Measurements from ENCODE around the gene LRRC47. TPM values are rescaled to one million over a fixed set of nuclear protein-coding genes. Genes with fewer than 3 reads are reported as not detected.

LRRC47 gene
- total and polyA plus RNA-seq, 2 of the 13 experiments (the other 11 are each of a cell fraction or from before 2014, with no cell fraction given), result 18.3 to 52.5 TPM

DNA sequence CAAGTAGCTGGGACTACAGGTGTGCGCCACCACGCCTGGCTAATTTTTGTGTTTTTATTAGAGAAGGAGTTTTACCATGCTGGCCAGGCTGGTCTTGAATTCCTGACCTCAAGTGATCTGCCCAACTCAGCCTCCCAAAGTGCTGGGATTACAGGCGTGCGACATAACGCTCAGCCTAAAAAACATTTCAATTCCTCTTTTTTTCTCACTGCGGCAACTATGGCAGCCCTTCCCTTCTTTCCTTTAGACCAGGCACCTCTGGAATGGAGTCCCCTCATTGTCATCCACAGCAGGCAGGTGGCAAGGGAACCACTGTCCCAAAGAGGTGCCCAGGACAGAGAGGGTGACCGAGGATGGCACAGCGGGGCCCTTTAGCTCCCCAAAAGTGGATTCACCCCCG lies 46.6 kb upstream of the LRRC47 start:
- no peak overlapping the region for H3K4me2 ChIP-seq (ENCODE audit: low read depth, low read length)
- FAIRE-seq (no peak), DNase-seq (ENCODE audit: low spot score) (no peak), ATAC-seq (no peak)
- no peaks in the 10 kb centered on the region for H3K27me3 ChIP-seq (ENCODE audit: control insufficient read depth in 1 of 2, insufficient read depth in 2 of 2, low read length in 2 of 2)
- ChIA-PET POLR2A (no interaction called here), CTCF (ENCODE audit: low intra/inter-chr PET ratio, low total read pairs) (no interaction called here)
- TF ChIP-seq NFKB2 (CRISPR knock-in tag; IDR thresholded peaks at IDR 0.05; ENCODE audit: borderline replicate concordance) (no peak), PPARG (CRISPR knock-in tag; conservative IDR thresholded peaks at IDR 0.05) (no peak), HDAC2 (CRISPR knock-in tag; IDR thresholded peaks at IDR 0.05) (no peak), FIP1L1 (IDR thresholded peaks at IDR 0.05; ENCODE audit: borderline replicate concordance, insufficient read depth, low read depth, low read length) (no peak), ZNF749 (CRISPR knock-in tag; IDR thresholded peaks at IDR 0.05; ENCODE audit: borderline replicate concordance) (no peak), RELA (CRISPR knock-in tag; IDR thresholded peaks at IDR 0.05) (no peak), ZNF790 (CRISPR knock-in tag; IDR thresholded peaks at IDR 0.05; ENCODE audit: borderline replicate concordance) (no peak)
- TF ChIP-seq, protein P1, sequence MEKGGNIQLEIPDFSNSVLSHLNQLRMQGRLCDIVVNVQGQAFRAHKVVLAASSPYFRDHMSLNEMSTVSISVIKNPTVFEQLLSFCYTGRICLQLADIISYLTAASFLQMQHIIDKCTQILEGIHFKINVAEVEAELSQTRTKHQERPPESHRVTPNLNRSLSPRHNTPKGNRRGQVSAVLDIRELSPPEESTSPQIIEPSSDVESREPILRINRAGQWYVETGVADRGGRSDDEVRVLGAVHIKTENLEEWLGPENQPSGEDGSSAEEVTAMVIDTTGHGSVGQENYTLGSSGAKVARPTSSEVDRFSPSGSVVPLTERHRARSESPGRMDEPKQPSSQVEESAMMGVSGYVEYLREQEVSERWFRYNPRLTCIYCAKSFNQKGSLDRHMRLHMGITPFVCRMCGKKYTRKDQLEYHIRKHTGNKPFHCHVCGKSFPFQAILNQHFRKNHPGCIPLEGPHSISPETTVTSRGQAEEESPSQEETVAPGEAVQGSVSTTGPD (CRISPR knock-in tag; IDR thresholded peaks at IDR 0.05), result no peak
- TF ChIP-seq, protein P2, sequence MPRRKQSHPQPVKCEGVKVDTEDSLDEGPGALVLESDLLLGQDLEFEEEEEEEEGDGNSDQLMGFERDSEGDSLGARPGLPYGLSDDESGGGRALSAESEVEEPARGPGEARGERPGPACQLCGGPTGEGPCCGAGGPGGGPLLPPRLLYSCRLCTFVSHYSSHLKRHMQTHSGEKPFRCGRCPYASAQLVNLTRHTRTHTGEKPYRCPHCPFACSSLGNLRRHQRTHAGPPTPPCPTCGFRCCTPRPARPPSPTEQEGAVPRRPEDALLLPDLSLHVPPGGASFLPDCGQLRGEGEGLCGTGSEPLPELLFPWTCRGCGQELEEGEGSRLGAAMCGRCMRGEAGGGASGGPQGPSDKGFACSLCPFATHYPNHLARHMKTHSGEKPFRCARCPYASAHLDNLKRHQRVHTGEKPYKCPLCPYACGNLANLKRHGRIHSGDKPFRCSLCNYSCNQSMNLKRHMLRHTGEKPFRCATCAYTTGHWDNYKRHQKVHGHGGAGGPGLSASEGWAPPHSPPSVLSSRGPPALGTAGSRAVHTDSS (CRISPR knock-in tag; conservative IDR thresholded peaks at IDR 0.05), result no peak
- TF ChIP-seq, protein P3, sequence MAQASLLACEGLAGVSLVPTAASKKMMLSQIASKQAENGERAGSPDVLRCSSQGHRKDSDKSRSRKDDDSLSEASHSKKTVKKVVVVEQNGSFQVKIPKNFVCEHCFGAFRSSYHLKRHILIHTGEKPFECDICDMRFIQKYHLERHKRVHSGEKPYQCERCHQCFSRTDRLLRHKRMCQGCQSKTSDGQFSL (CRISPR knock-in tag; IDR thresholded peaks at IDR 0.05), result no peak
- TF ChIP-seq, protein P4, sequence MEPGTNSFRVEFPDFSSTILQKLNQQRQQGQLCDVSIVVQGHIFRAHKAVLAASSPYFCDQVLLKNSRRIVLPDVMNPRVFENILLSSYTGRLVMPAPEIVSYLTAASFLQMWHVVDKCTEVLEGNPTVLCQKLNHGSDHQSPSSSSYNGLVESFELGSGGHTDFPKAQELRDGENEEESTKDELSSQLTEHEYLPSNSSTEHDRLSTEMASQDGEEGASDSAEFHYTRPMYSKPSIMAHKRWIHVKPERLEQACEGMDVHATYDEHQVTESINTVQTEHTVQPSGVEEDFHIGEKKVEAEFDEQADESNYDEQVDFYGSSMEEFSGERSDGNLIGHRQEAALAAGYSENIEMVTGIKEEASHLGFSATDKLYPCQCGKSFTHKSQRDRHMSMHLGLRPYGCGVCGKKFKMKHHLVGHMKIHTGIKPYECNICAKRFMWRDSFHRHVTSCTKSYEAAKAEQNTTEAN (CRISPR knock-in tag; conservative IDR thresholded peaks at IDR 0.05), result no peak
- H3K27ac ChIP-seq (ENCODE audit: extremely low read length, insufficient read depth, low read length), result no peak overlapping the region
- no peaks in the 10 kb centered on the region for H4K20me1 ChIP-seq (ENCODE audit: insufficient read depth, low read length)
- no peak overlapping the region for H3K4me3 ChIP-seq (replicated peaks in 1 of 3; ENCODE audit: insufficient read depth in 1 of 3, low read depth in 2 of 3, low read length in 3 of 3)
- H3K36me3 ChIP-seq (replicated peaks in 1 of 2; ENCODE audit: control insufficient read depth in 1 of 2, insufficient read depth in 2 of 2, low read length in 2 of 2), result peaks cover 8 to 40% of the 10 kb centered on the region in 2 experiments; a peak in 4 of 5 replicates
- H3K4me1 ChIP-seq (ENCODE audit: insufficient read depth, low read length), result no peaks in the 10 kb centered on the region
- WGBS (ENCODE audit: low lambda C conversion rate), result 99% methylated on average over 9 of the region's 9 CpGs
- intact Hi-C loops (cut with micrococcal nuclease; ENCODE audit: unreplicated experiment), result no loop called here
- no peaks in the 10 kb centered on the region for H3K79me2 ChIP-seq (ENCODE audit: insufficient read depth, low read length)
- H3K9me3 ChIP-seq (ENCODE audit: low read length), result no peaks in the 10 kb centered on the region
- BruUV-seq (replicated peaks), result no TSS peak
- in situ Hi-C loops (cut with HindIII; ENCODE audit: extremely low pct_ligation_motif_present, low pct_unique_long_range_greater_than_20kb), result no loop called here
- no peak overlapping the region for H2AFZ ChIP-seq (ENCODE audit: low read length)
- no peak overlapping the region for H3K9ac ChIP-seq (ENCODE audit: insufficient read depth, low read depth, low read length)
